Glutamatergic neuron (in vitro differentiated cells): Measurements from ENCODE around the gene FAM163B. TPM values are rescaled to one million over a fixed set of nuclear protein-coding genes. Genes with fewer than 3 reads are reported as not detected.
A peak's percentile ranks its signal among the peaks of the same experiment; 100 is the strongest.

Experiments
- DNase-seq: peaks from one replicate; pipeline ENCODE4 v3.0.0; 2022
- H3K27ac Mint-ChIP-seq: one replicate; pipeline ENCODE4 v1.8.0; 2020; ENCODE audit warnings: mild to moderate bottlenecking, mixed read lengths, inconsistent platforms; ENCODE audit not compliant: unreplicated experiment
- H3K27me3 Mint-ChIP-seq: one replicate; pipeline ENCODE4 v1.8.0; 2020; ENCODE audit warnings: mild to moderate bottlenecking, moderate library complexity, mixed read lengths, inconsistent platforms; ENCODE audit not compliant: unreplicated experiment
- H3K36me3 Mint-ChIP-seq: one replicate; pipeline ENCODE4 v1.8.0; 2020; ENCODE audit warnings: mild to moderate bottlenecking, mixed read lengths, inconsistent platforms; ENCODE audit not compliant: unreplicated experiment
- H3K4me1 Mint-ChIP-seq: one replicate; pipeline ENCODE4 v1.8.0; 2020; ENCODE audit warnings: mild to moderate bottlenecking, low read depth, mixed read lengths, inconsistent platforms; ENCODE audit not compliant: unreplicated experiment
- H3K4me3 Mint-ChIP-seq: one replicate; pipeline ENCODE4 v1.8.0; 2020; ENCODE audit warnings: mild to moderate bottlenecking, mixed read lengths, inconsistent platforms; ENCODE audit not compliant: unreplicated experiment
- H3K9me3 Mint-ChIP-seq: one replicate; pipeline ENCODE4 v1.8.0; 2020; ENCODE audit warnings: mild to moderate bottlenecking, moderate library complexity, mixed read lengths, inconsistent platforms; ENCODE audit not compliant: unreplicated experiment
- CTCF ChIP-seq: fragments of 200-600 bp; sonication (generic); IDR thresholded peaks from one replicate; pipeline ENCODE4 v1.5.0; 2021; ENCODE audit not compliant: partially characterized antibody, unreplicated experiment
- total RNA-seq: library from RNA; stranded (reverse); fragmentation: NEBNext Ultra II Directional; extraction: Animal tissue kit (Norgen Biotek cat#: 25700); gene quantifications from one replicate; pipeline ENCODE4 v1.2.1, GENCODE V29; 2021; ENCODE audit not compliant: unreplicated experiment

FAM163B gene
- total RNA-seq, 1 donor from 2014 or later = 0.51 TPM

- H3K9me3 Mint-ChIP-seq = peaks cover 18% of the 10 kb centered on the region
- no peak overlapping the region for H3K4me3 Mint-ChIP-seq
- H3K36me3 Mint-ChIP-seq = no peaks in the 10 kb centered on the region
- H3K27me3 Mint-ChIP-seq = peaks cover 32% of the 10 kb centered on the region
- no peak for DNase-seq
- H3K4me1 Mint-ChIP-seq = peaks cover 47% of the 10 kb centered on the region
- no peak for TF ChIP-seq CTCF
- H3K27ac Mint-ChIP-seq = no peak overlapping the region
Observed at GRCh38 chr9:133637451-133638055, 28.4 kb upstream of the FAM163B start.

GRCh38 chr9:133636902-133637301, 27.7 kb upstream of the FAM163B start:
- no peak overlapping the region for H3K4me3 Mint-ChIP-seq
- peaks cover 32% of the 10 kb centered on the region for H3K27me3 Mint-ChIP-seq
- no peak for DNase-seq
- H3K36me3 Mint-ChIP-seq = no peaks in the 10 kb centered on the region
- peak overlapping the region; percentile 7 for H3K27ac Mint-ChIP-seq
- H3K9me3 Mint-ChIP-seq = peaks cover 18% of the 10 kb centered on the region
- TF ChIP-seq CTCF = no peak
- H3K4me1 Mint-ChIP-seq = peaks cover 48% of the 10 kb centered on the region

- Mint-ChIP-seq H3K27ac (peak within 1 kb of the TSS; percentile 88), H3K4me3 (peak within 1 kb of the TSS; percentile 42), H3K36me3 (no peaks in the 10 kb centered on the region), H3K27me3 (peaks cover 29% of the 10 kb centered on the region), H3K4me1 (peaks cover 43% of the 10 kb centered on the region), H3K9me3 (peaks cover 18% of the 10 kb centered on the region)
- peak; percentile 64 for DNase-seq
- TF ChIP-seq CTCF = no peak
Observed at GRCh38 chr9:133635533-133636531, 26.6 kb upstream of the FAM163B start, which contains the start of gene DBH. TSS of gene DBH (plus strand) at chr9:133636363. CDS start at chr9:133636372, 9 bp downstream.

- DNase-seq = peak; percentile 53
- Mint-ChIP-seq H3K36me3 (no peaks in the 10 kb centered on the region), H3K4me3 (peak overlapping the region; percentile 42), H3K4me1 (peaks cover 39% of the 10 kb centered on the region), H3K27me3 (peaks cover 27% of the 10 kb centered on the region), H3K9me3 (peaks cover 16% of the 10 kb centered on the region), H3K27ac (peak overlapping the region; percentile 75)
- no peak for TF ChIP-seq CTCF
Observed at GRCh38 chr9:133635098-133635497, 25.9 kb upstream of the FAM163B start.
